GM12878 (cell line): ENCODE data around the gene VCAN. TPM values are rescaled to one million over a fixed set of nuclear protein-coding genes. Genes with fewer than 3 reads are reported as not detected.

ENCODE experiments used
- ATAC-seq: fragments of 200-7000 bp; cut with Tn5 transposase; 3 replicates; pipeline ENCODE4 v1.9.1; 2020; ENCODE audit warnings: mild to moderate bottlenecking, moderate library complexity
- BruUV-seq: library from RNA; stranded (reverse); fragments of 400-500 nt; replicated peaks from 2 replicates; lab custom pipeline; 2021; lab: Mats Ljungman, UMichigan
- CTCF ChIA-PET: fragments of 300-600 bp; sonication (Branson Sonifier 250); formaldehyde crosslinking; extraction: SDS; loops from one replicate; lab custom pipeline; 2021; ENCODE audit warnings: inconsistent platforms; lab: Yijun Ruan, JAX
- POLR2A ChIA-PET: fragments of 350-600 bp; formaldehyde crosslinking; extraction: SDS; loops from one replicate; lab custom pipeline; 2021; ENCODE audit warnings: inconsistent platforms; lab: Charles Lee
- RAD21 ChIA-PET: fragments of 300-600 bp; sonication (Branson Sonifier 250); formaldehyde crosslinking; loops from one replicate; lab custom pipeline; 2023; ENCODE audit warnings: antibody characterized with exemption; ENCODE audit not compliant: unreplicated experiment; lab: Charles Lee
- SMC1A ChIA-PET: fragments of 300-600 bp; sonication (Branson Sonifier 250); formaldehyde crosslinking; loops from one replicate; lab custom pipeline; 2023; ENCODE audit not compliant: unreplicated experiment, uncharacterized antibody; lab: Charles Lee
- DNase-seq: peaks from one replicate; pipeline ENCODE4 v3.0.0-alpha.2; 2011; ENCODE audit warnings: low read depth, low spot score
- FAIRE-seq: peaks from 3 replicates; lab custom pipeline; 2011; peaks lifted over from hg19 to GRCh38; lab: Jason Lieb, UNC
- H2AFZ ChIP-seq: 2 replicates; pipeline ENCODE4 v1.6.0; 2011; ENCODE audit warnings: low read depth, low read length, control low read depth; ENCODE audit not compliant: control insufficient read depth
- H3K27ac ChIP-seq: 2 replicates; pipeline ENCODE4 v1.5.1; 2011; ENCODE audit warnings: control low read depth; ENCODE audit not compliant: control insufficient read depth, insufficient read depth
- H3K27me3 ChIP-seq, 2 experiments: replicated peaks in 1 of 2; 2 replicates each; pipeline versions ENCODE4 v1.6.0 to v1.6.1; 2011; ENCODE audit warnings: low read length in 1 of 2; ENCODE audit not compliant: control insufficient read depth in 2 of 2, insufficient read depth in 2 of 2
- H3K36me3 ChIP-seq, 2 experiments: 2 replicates each; pipeline ENCODE4 v1.5.1; 2011; ENCODE audit warnings: low read length in 1 of 2; ENCODE audit not compliant: control insufficient read depth in 2 of 2, insufficient read depth in 2 of 2
- H3K4me1 ChIP-seq: 2 replicates; pipeline ENCODE4 v1.6.1; 2011; ENCODE audit warnings: mild to moderate bottlenecking, low read length, moderate library complexity, mixed read lengths; ENCODE audit not compliant: control insufficient read depth, insufficient read depth
- H3K4me2 ChIP-seq: 2 replicates; pipeline ENCODE4 v1.6.0; 2011; ENCODE audit warnings: control low read depth; ENCODE audit not compliant: control insufficient read depth, insufficient read depth
- H3K4me3 ChIP-seq: fragments of 200-600 bp; sonication (generic); 2 replicates; pipeline ENCODE4 v1.5.1; 2016
- H3K79me2 ChIP-seq: 2 replicates; pipeline ENCODE4 v1.6.0; 2011; ENCODE audit warnings: low read length; ENCODE audit not compliant: control insufficient read depth, insufficient read depth
- H3K9ac ChIP-seq: 2 replicates; pipeline ENCODE4 v1.8.0; 2011; ENCODE audit warnings: low read length, control low read depth, mixed read lengths; ENCODE audit not compliant: control insufficient read depth, insufficient read depth
- H3K9me3 ChIP-seq: replicated peaks from 3 replicates; pipeline ENCODE4 v1.5.1; 2011; ENCODE audit warnings: mild to moderate bottlenecking, low read length; ENCODE audit not compliant: control insufficient read depth, insufficient read depth
- H4K20me1 ChIP-seq: 2 replicates; pipeline ENCODE4 v1.6.0; 2011; ENCODE audit not compliant: control insufficient read depth, insufficient read depth
- CHD4 ChIP-seq: fragments of 200-600 bp; sonication (generic); IDR thresholded peaks from 2 replicates; pipeline ENCODE4 v1.6.1; 2016; ENCODE audit warnings: mild to moderate bottlenecking
- JUND ChIP-seq: IDR thresholded peaks from 2 replicates; pipeline ENCODE4 v1.6.1; 2012; ENCODE audit warnings: low read depth, mild to moderate bottlenecking, low read length, improper control_type of control experiment, moderate library complexity
- KLF5 ChIP-seq: fragments of 450-650 bp; IDR thresholded peaks from 2 replicates; pipeline ENCODE4 v1.6.1; 2014; ENCODE audit warnings: mild to moderate bottlenecking; ENCODE audit not compliant: partially characterized antibody
- NFIC ChIP-seq: IDR thresholded peaks from 2 replicates; pipeline ENCODE4 v1.6.1; 2012; ENCODE audit warnings: low read depth, mild to moderate bottlenecking, inconsistent platforms, low read length, moderate library complexity
- NFYA ChIP-seq: IDR thresholded peaks from 2 replicates; pipeline ENCODE4 v1.6.1; 2011; ENCODE audit warnings: low read depth, mild to moderate bottlenecking, low read length, improper control_type of control experiment, borderline replicate concordance
- NRF1 ChIP-seq: conservative IDR thresholded peaks from 2 replicates; pipeline ENCODE4 v1.6.1; 2011; ENCODE audit warnings: mild to moderate bottlenecking, low read depth, low read length, improper control_type of control experiment
- PBX3 ChIP-seq: IDR thresholded peaks from 2 replicates; pipeline ENCODE4 v1.6.1; 2011; ENCODE audit warnings: mild to moderate bottlenecking, low read depth, low read length, moderate library complexity; ENCODE audit not compliant: insufficient replicate concordance
- SREBF1 ChIP-seq: IDR thresholded peaks from 2 replicates; pipeline ENCODE4 v1.6.1; 2012; ENCODE audit warnings: mild to moderate bottlenecking, low read length
- SREBF2 ChIP-seq: IDR thresholded peaks from 2 replicates; pipeline ENCODE4 v1.6.1; 2012; ENCODE audit warnings: mild to moderate bottlenecking, low read length
- SRF ChIP-seq, 2 experiments: IDR thresholded peaks; 2 replicates each; pipeline ENCODE4 v1.6.1; 2011; ENCODE audit warnings: low read depth in 2 of 2, low read length in 2 of 2, mild to moderate bottlenecking in 1 of 2, moderate library complexity in 1 of 2
- STAT1 ChIP-seq: fragments of 450-650 bp; conservative IDR thresholded peaks from 2 replicates; pipeline ENCODE4 v1.6.1; 2014; ENCODE audit warnings: antibody characterized with exemption, mild to moderate bottlenecking
- TAF1 ChIP-seq: IDR thresholded peaks from 2 replicates; pipeline ENCODE4 v1.6.1; 2011; ENCODE audit warnings: mild to moderate bottlenecking, low read depth, low read length, borderline replicate concordance
- TCF3 ChIP-seq: IDR thresholded peaks from 2 replicates; pipeline ENCODE4 v1.6.1; 2012; ENCODE audit warnings: low read depth, mild to moderate bottlenecking, low read length, borderline replicate concordance; ENCODE audit not compliant: insufficient read depth
- USF2 ChIP-seq: IDR thresholded peaks from 2 replicates; pipeline ENCODE4 v1.6.1; 2011; ENCODE audit warnings: low read depth, low read length, improper control_type of control experiment, borderline replicate concordance
- ZZZ3 ChIP-seq: IDR thresholded peaks from 2 replicates; pipeline ENCODE4 v1.6.1; 2011; ENCODE audit warnings: low read depth; ENCODE audit not compliant: control insufficient read depth, insufficient read length
- WGBS: methylation state at CpG from one replicate; pipeline ENCODE4 v1.1.6; 2016; ENCODE audit warnings: low lambda C conversion rate; ENCODE audit not compliant: insufficient replicate concordance, insufficient coverage; ENCODE audit errors: missing lambda C conversion rate; 5-methylcytosine and 5-hydroxymethylcytosine counted together
- in situ Hi-C: fragments of 300-500 bp; cut with MboI; formaldehyde crosslinking; loops from 9 replicates; pipeline ENCODE4 v1.14.3; 2018; ENCODE audit warnings: mixed read lengths
- intact Hi-C: fragments of 100-400 bp; cut with micrococcal nuclease; formaldehyde crosslinking; loops from one replicate; pipeline ENCODE4 v1.14.2; 2022; ENCODE audit not compliant: unreplicated experiment
- polyA plus RNA-seq, 11 experiments: library from polyadenylated mRNA; depleted of rRNA in 4 of 11; unstranded in 6 of 11; stranded (reverse) in 5 of 11; fragments of >200 nt; fragmentation: Nextera tagmentation in 4 of 11; fragmentation: Illumina TruSeq in 1 of 11; extraction: Ambion mirVana in 4 of 11; extraction: Trizol in 1 of 11; gene quantifications; 1 replicate in 1 of 11; 2 replicates in 10 of 11; pipeline versions ENCODE4 v1.2.1 to v1.2.3, GENCODE V29; 2011 to 2016; ENCODE audit warnings: inconsistent platforms in 2 of 11, missing spikeins in 2 of 11, low read depth in 1 of 11
- total RNA-seq, 4 experiments: library from RNA; depleted of rRNA in 3 of 4; stranded (reverse); fragments of >200 nt in 3 of 4; fragmentation: Illumina TruSeq in 1 of 4; extraction: Trizol in 1 of 4; gene quantifications; 2 replicates each; pipeline versions ENCODE4 v1.2.1 to v1.2.3, GENCODE V29; 2013 to 2021
- TF ChIP-seq, protein P1 (sequence below): fragments of 450-650 bp; IDR thresholded peaks from 2 replicates; pipeline ENCODE4 v1.6.1; 2018; ENCODE audit warnings: borderline replicate concordance, mild to moderate bottlenecking; ENCODE audit not compliant: partially characterized antibody
- TF ChIP-seq, protein P2 (sequence below): fragments of 450-650 bp; IDR thresholded peaks from 2 replicates; pipeline ENCODE4 v1.6.1; 2017; ENCODE audit warnings: antibody characterized with exemption, mild to moderate bottlenecking, moderate library complexity

Gene VCAN
- total and polyA plus RNA-seq, 10 of the 15 experiments (the other 5 are each of a cell fraction or from before 2014, with no cell fraction given), result 1.2 to 15.2 (median 4.5) TPM

DNA sequence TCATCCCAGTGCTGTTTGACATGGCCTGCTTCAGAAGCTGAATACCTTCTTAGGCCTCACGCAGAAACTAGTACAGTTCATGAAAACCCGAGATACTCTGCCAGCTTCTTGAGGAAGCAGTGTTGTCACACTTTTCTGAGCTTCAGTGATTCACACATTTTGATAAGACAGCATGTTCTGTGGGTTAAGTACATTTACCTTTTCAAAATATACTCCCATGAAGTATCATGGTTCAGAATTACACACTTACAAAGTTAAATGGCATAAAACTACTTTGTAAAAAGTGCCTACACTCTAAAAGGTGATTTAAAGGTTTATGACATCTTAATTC is 56.9 kb downstream of the VCAN start (continued):
- TF ChIP-seq SREBF1 (no peak), PBX3 (no peak)

- H3K27me3 ChIP-seq, result no peaks in the 10 kb centered on the region
- H2AFZ ChIP-seq, result no peak overlapping the region
- FAIRE-seq (no peak), DNase-seq (no peak), ATAC-seq (no peak)
- no peaks in the 10 kb centered on the region for H3K79me2 ChIP-seq
- RAD21 ChIA-PET, result no interaction called here
- POLR2A ChIA-PET, result no interaction called here
- no peaks in the 10 kb centered on the region for H4K20me1 ChIP-seq
- CTCF ChIA-PET, result no interaction called here
- no TSS peak for BruUV-seq
- H3K4me1 ChIP-seq, result no peaks in the 10 kb centered on the region
- H3K36me3 ChIP-seq, result no peaks in the 10 kb centered on the region
- no peak for TF ChIP-seq SRF (IDR thresholded peaks at IDR 0.05; ENCODE audit: low read depth in 2 of 2, low read length in 2 of 2)
- TF ChIP-seq SREBF2, result no peak
- TF ChIP-seq TCF3, result no peak
- no peak for TF ChIP-seq NRF1
- TF ChIP-seq ZZZ3, result no peak
- no peak for TF ChIP-seq NFYA
- no peak for TF ChIP-seq KLF5
- no peak for TF ChIP-seq STAT1
- TF ChIP-seq, protein P1, sequence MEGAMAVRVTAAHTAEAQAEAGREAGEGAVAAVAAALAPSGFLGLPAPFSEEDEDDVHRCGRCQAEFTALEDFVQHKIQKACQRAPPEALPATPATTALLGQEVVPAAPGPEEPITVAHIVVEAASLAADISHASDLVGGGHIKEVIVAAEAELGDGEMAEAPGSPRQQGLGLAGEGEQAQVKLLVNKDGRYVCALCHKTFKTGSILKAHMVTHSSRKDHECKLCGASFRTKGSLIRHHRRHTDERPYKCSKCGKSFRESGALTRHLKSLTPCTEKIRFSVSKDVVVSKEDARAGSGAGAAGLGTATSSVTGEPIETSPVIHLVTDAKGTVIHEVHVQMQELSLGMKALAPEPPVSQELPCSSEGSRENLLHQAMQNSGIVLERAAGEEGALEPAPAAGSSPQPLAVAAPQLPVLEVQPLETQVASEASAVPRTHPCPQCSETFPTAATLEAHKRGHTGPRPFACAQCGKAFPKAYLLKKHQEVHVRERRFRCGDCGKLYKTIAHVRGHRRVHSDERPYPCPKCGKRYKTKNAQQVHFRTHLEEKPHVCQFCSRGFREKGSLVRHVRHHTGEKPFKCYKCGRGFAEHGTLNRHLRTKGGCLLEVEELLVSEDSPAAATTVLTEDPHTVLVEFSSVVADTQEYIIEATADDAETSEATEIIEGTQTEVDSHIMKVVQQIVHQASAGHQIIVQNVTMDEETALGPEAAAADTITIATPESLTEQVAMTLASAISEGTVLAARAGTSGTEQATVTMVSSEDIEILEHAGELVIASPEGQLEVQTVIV, result no peak
- no peak for TF ChIP-seq TAF1
- TF ChIP-seq JUND, result no peak
- TF ChIP-seq CHD4, result no peak
- TF ChIP-seq NFIC, result no peak
- no peak for TF ChIP-seq USF2
- TF ChIP-seq, protein P2, sequence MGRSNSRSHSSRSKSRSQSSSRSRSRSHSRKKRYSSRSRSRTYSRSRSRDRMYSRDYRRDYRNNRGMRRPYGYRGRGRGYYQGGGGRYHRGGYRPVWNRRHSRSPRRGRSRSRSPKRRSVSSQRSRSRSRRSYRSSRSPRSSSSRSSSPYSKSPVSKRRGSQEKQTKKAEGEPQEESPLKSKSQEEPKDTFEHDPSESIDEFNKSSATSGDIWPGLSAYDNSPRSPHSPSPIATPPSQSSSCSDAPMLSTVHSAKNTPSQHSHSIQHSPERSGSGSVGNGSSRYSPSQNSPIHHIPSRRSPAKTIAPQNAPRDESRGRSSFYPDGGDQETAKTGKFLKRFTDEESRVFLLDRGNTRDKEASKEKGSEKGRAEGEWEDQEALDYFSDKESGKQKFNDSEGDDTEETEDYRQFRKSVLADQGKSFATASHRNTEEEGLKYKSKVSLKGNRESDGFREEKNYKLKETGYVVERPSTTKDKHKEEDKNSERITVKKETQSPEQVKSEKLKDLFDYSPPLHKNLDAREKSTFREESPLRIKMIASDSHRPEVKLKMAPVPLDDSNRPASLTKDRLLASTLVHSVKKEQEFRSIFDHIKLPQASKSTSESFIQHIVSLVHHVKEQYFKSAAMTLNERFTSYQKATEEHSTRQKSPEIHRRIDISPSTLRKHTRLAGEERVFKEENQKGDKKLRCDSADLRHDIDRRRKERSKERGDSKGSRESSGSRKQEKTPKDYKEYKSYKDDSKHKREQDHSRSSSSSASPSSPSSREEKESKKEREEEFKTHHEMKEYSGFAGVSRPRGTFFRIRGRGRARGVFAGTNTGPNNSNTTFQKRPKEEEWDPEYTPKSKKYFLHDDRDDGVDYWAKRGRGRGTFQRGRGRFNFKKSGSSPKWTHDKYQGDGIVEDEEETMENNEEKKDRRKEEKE, result no peak
- intact Hi-C loops, result no loop called here
- in situ Hi-C loops, result no loop called here
- 0% methylated on average over 2 of the region's 2 CpGs for WGBS
- no peak overlapping the region for H3K4me3 ChIP-seq
- H3K9me3 ChIP-seq, result no peaks in the 10 kb centered on the region
- H3K4me2 ChIP-seq, result no peak overlapping the region
- no peak overlapping the region for H3K27ac ChIP-seq
- SMC1A ChIA-PET, result interaction anchor here (0.6 to 1.3 kb wide), 2 partner anchors 1043 to 1270 kb away, joined by 3 read pairs; no protein-coding TSS in a partner anchor
- H3K9ac ChIP-seq, result no peak overlapping the region
Measured at GRCh38 chr5:83530193-83530592, 58.6 kb downstream of the VCAN start.
